A673 (cell line): Measurements from ENCODE around the gene ANKRD53.

ENCODE experiments used
- CTCF ChIP-seq: fragments of 300-800, 200-600 bp; sonication (generic); conservative IDR thresholded peaks from 2 replicates; pipeline ENCODE4 v1.5.1; 2017; ENCODE audit warnings: low read depth, mild to moderate bottlenecking, antibody characterized with exemption, low read length, moderate library complexity, mixed read lengths
- EZH2 ChIP-seq: fragments of 200-600 bp; sonication (generic); IDR thresholded peaks from 2 replicates; pipeline ENCODE4 v1.6.1; 2017; ENCODE audit warnings: borderline replicate concordance, low read depth, mild to moderate bottlenecking, mixed read lengths, antibody characterized with exemption, low read length; ENCODE audit not compliant: poor library complexity, severe bottlenecking

- no peak for TF ChIP-seq CTCF
- no peak for TF ChIP-seq EZH2
Measured at GRCh38 chr2:70954886-70955285, 23.5 kb upstream of the ANKRD53 start.
